ENCODE data around the gene KIAA0825. TPM values are rescaled to one million over a fixed set of nuclear protein-coding genes. Genes with fewer than 3 reads are reported as not detected.

Gene KIAA0825
- total RNA-seq, 1 experiment from 2014 or later, result 1.6 TPM

- H3K36me3 ChIP-seq (ENCODE audit: control insufficient read depth, insufficient read depth, low read length), result no peaks in the 10 kb centered on the region
- H3K27me3 ChIP-seq (ENCODE audit: control insufficient read depth, insufficient read depth, low read length), result no peaks in the 10 kb centered on the region; the same call in 1 of the 2 replicates
- no peaks in the 10 kb centered on the region for H3K9me3 ChIP-seq (ENCODE audit: control insufficient read depth, insufficient read depth, low read depth, low read length)
- no peak overlapping the region for H3K4me3 ChIP-seq (ENCODE audit: low read depth in 2 of 2, low read length in 2 of 2)
- ChIA-PET POLR2A (no interaction called here), CTCF (no interaction called here)
- no peak for DNase-seq (ENCODE audit: low read depth, low spot score)
- no peak for ATAC-seq
- intact Hi-C loops (cut with micrococcal nuclease; ENCODE audit: unreplicated experiment) (no loop called here), in situ Hi-C loops (cut with HindIII; ENCODE audit: low pct_unique_long_range_greater_than_20kb, low sequenced_read_pairs) (no loop called here)
- no TSS peak for BruUV-seq (replicated peaks)
- no peak overlapping the region for H3K27ac ChIP-seq (ENCODE audit: low read length)
- no peaks in the 10 kb centered on the region for H3K4me1 ChIP-seq (ENCODE audit: control insufficient read depth, insufficient read depth, low read length)
- no peak for TF ChIP-seq CTCF (IDR thresholded peaks at IDR 0.05)
- TF ChIP-seq TCF7L2 (IDR thresholded peaks at IDR 0.05; ENCODE audit: low read depth, low read length), result peak; percentile 58; the same call in 1 of the 2 replicates
Measured at GRCh38 chr5:94218374-94218773, 400.0 kb downstream of the KIAA0825 start.

DNA sequence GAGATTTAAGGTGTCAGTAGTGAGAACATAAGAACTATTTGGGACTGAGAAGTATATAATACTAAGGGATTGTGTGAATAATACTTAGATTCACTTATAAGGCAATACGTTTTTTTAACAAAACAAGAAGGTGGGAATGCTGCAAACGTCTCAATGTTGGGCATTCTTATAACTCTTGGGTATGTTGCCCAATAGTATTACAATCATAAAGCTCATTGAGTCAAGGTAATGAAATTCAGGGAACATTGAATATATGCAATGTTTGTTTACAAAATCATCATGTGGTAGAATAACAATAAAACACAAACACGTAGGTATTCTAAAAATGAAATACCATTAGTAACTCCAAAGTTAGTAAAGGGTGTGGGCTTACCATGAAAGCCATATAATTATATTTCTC lies 400.7 kb downstream of the KIAA0825 start:
- no peak for DNase-seq (ENCODE audit: low read depth, low spot score)
- Histone ChIP-seq H3K27ac (ENCODE audit: low read length) (no peak overlapping the region), H3K36me3 (ENCODE audit: control insufficient read depth, insufficient read depth, low read length) (no peaks in the 10 kb centered on the region), H3K27me3 (ENCODE audit: control insufficient read depth, insufficient read depth, low read length) (no peaks in the 10 kb centered on the region; the same call in 1 of the 2 replicates), H3K4me1 (ENCODE audit: control insufficient read depth, insufficient read depth, low read length) (no peaks in the 10 kb centered on the region), H3K4me3 (ENCODE audit: low read depth in 2 of 2, low read length in 2 of 2) (no peak overlapping the region), H3K9me3 (ENCODE audit: control insufficient read depth, insufficient read depth, low read depth, low read length) (no peaks in the 10 kb centered on the region)
- CTCF ChIA-PET, result no interaction called here
- BruUV-seq (replicated peaks), result no TSS peak
- intact Hi-C loops (cut with micrococcal nuclease; ENCODE audit: unreplicated experiment), result no loop called here
- POLR2A ChIA-PET, result no interaction called here
- TF ChIP-seq CTCF (IDR thresholded peaks at IDR 0.05), result no peak
- TF ChIP-seq POLR2AphosphoS5 (IDR thresholded peaks at IDR 0.05; ENCODE audit: low read depth, low read length), result no peak
- no peak for TF ChIP-seq REST (IDR thresholded peaks at IDR 0.05; ENCODE audit: insufficient read depth in 1 of 2, low read depth in 2 of 2, low read length in 1 of 2)
- no peak for TF ChIP-seq TCF7L2 (IDR thresholded peaks at IDR 0.05; ENCODE audit: low read depth, low read length)
- no peak for TF ChIP-seq SIN3A (IDR thresholded peaks at IDR 0.05; ENCODE audit: borderline replicate concordance, insufficient read depth, low read depth, low read length)
- in situ Hi-C loops (cut with HindIII; ENCODE audit: low pct_unique_long_range_greater_than_20kb, low sequenced_read_pairs), result no loop called here
- ATAC-seq, result no peak

DNA sequence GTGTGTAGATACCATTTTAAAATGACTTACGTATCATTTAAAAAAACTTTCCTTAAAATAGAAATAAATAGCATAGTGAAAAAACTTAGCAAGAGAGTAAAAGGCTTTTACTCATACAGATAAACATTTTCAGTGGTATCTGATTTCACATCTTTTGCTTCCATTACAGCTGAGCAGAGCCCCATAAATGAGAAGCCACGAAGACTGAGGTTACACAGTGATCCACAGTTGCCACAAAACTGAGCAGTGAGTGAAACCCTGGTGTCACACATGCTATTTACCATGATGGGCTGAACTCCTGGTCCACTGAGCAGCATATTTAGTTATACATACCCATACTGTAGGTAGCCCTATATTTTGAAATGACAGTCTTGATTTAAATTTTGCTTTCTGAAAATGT lies 401.2 kb downstream of the KIAA0825 start:
- no peaks in the 10 kb centered on the region; the same call in 1 of the 2 replicates for H3K27me3 ChIP-seq (ENCODE audit: control insufficient read depth, insufficient read depth, low read length)
- intact Hi-C loops (cut with micrococcal nuclease; ENCODE audit: unreplicated experiment), result no loop called here
- CTCF ChIA-PET, result no interaction called here
- no peak overlapping the region for H3K27ac ChIP-seq (ENCODE audit: low read length)
- H3K4me3 ChIP-seq (ENCODE audit: low read depth in 2 of 2, low read length in 2 of 2), result no peak overlapping the region
- in situ Hi-C loops (cut with HindIII; ENCODE audit: low pct_unique_long_range_greater_than_20kb, low sequenced_read_pairs), result no loop called here
- no peak for TF ChIP-seq TCF7L2 (IDR thresholded peaks at IDR 0.05; ENCODE audit: low read depth, low read length)
- TF ChIP-seq SIN3A (IDR thresholded peaks at IDR 0.05; ENCODE audit: borderline replicate concordance, insufficient read depth, low read depth, low read length), result no peak
- no peak for TF ChIP-seq POLR2AphosphoS5 (IDR thresholded peaks at IDR 0.05; ENCODE audit: low read depth, low read length)
- TF ChIP-seq REST (IDR thresholded peaks at IDR 0.05; ENCODE audit: insufficient read depth in 1 of 2, low read depth in 2 of 2, low read length in 1 of 2), result no peak
- TF ChIP-seq CTCF (IDR thresholded peaks at IDR 0.05), result no peak
- no TSS peak for BruUV-seq (replicated peaks)
- POLR2A ChIA-PET, result no interaction called here
- no peaks in the 10 kb centered on the region for H3K4me1 ChIP-seq (ENCODE audit: control insufficient read depth, insufficient read depth, low read length)
- no peaks in the 10 kb centered on the region for H3K36me3 ChIP-seq (ENCODE audit: control insufficient read depth, insufficient read depth, low read length)
- DNase-seq (ENCODE audit: low read depth, low spot score) (no peak), ATAC-seq (no peak)
- H3K9me3 ChIP-seq (ENCODE audit: control insufficient read depth, insufficient read depth, low read depth, low read length), result no peaks in the 10 kb centered on the region

Data from Panc1 (cell line).